Epithelial cell of esophagus (primary cell): ENCODE measurements around the gene PLAGL1.
A peak's percentile ranks its signal among the peaks of the same experiment; 100 is the strongest.
"Not testable (repeated sequence)": the region's sequence is repeated elsewhere in the genome, so short reads cannot be mapped to it uniquely, and the experiment has no call there.

Experiments
- DNase-seq: peaks from one replicate; pipeline ENCODE4 v3.0.0; 2010; ENCODE audit warnings: low read depth
- H3K4me3 ChIP-seq: 2 replicates; pipeline ENCODE4 v1.5.1; 2011; ENCODE audit warnings: mild to moderate bottlenecking, low read length, control low read depth
- CTCF ChIP-seq: IDR thresholded peaks from 2 replicates; pipeline ENCODE4 v1.5.1; 2011; ENCODE audit warnings: low read depth, mild to moderate bottlenecking, low read length, control low read depth, inconsistent platforms; ENCODE audit not compliant: insufficient read depth; ENCODE audit errors: missing control alignments

Gene PLAGL1

GRCh38 chr6:144023216-144023615 is 15.2 kb upstream of the PLAGL1 start:
- no peak overlapping the region for H3K4me3 ChIP-seq
- DNase-seq, result no peak
- no peak for TF ChIP-seq CTCF

- H3K4me3 ChIP-seq, result no peak overlapping the region
- no peak for DNase-seq
- no peak for TF ChIP-seq CTCF
Measured at GRCh38 chr6:144019929-144020328, 11.9 kb upstream of the PLAGL1 start.

GRCh38 chr6:144017166-144018094 is 9.4 kb upstream of the PLAGL1 start:
- DNase-seq, result no peak
- TF ChIP-seq CTCF, result no peak
- H3K4me3 ChIP-seq, result no peak overlapping the region

GRCh38 chr6:144013486-144013909 is 5.4 kb upstream of the PLAGL1 start:
- no peak overlapping the region for H3K4me3 ChIP-seq
- peak; percentile 77 for DNase-seq
- peak; percentile 96 for TF ChIP-seq CTCF

GRCh38 chr6:144012534-144012933 is 4.5 kb upstream of the PLAGL1 start:
- peak; percentile 42 for DNase-seq
- no peak overlapping the region for H3K4me3 ChIP-seq
- TF ChIP-seq CTCF, result no peak

- not testable (repeated sequence) for H3K4me3 ChIP-seq, DNase-seq
Measured at GRCh38 chr6:144009628-144010027, 1.6 kb upstream of the PLAGL1 start.

- no peak overlapping the region for H3K4me3 ChIP-seq
- TF ChIP-seq CTCF, result no peak
- DNase-seq, result no peak
Measured at GRCh38 chr6:144008846-144009245, 787 bp upstream of the PLAGL1 start.
